Transverse colon (tissue), 4 donors: Measurements from ENCODE around the gene PLEKHM2. TPM values are rescaled to one million over a fixed set of nuclear protein-coding genes. Genes with fewer than 3 reads are reported as not detected.

Experiments used
- DNase-seq: peaks from one replicate; pipeline ENCODE4 v3.0.0-alpha.2; 2019
- H3K27ac ChIP-seq, 4 donors: fragments of 200-600 bp; sonication (generic); 2 replicates each; pipeline ENCODE4 v1.5.1; 2016 to 2018; ENCODE audit warnings: inconsistent platforms in 4 of 4
- H3K27me3 ChIP-seq: fragments of 200-600 bp; sonication (generic); 2 replicates; pipeline ENCODE4 v1.5.1; 2017; ENCODE audit warnings: inconsistent platforms
- H3K36me3 ChIP-seq, 4 donors: fragments of 200-600 bp; sonication (generic); 2 replicates each; pipeline ENCODE4 v1.5.1; 2017 to 2019; ENCODE audit warnings: inconsistent platforms in 4 of 4
- H3K4me1 ChIP-seq, 4 donors: fragments of 200-600 bp; sonication (generic); 2 replicates each; pipeline ENCODE4 v1.5.1; 2017 to 2020; ENCODE audit warnings: inconsistent platforms in 4 of 4
- H3K4me3 ChIP-seq, 4 donors: fragments of 200-600 bp; sonication (generic); 1 replicate in 1 of 4; 2 replicates in 3 of 4; pipeline versions ENCODE4 v1.5.1 to v1.6.1; 2017 to 2019; ENCODE audit warnings: inconsistent platforms in 4 of 4
- H3K9me3 ChIP-seq, 2 donors: fragments of 200-600 bp; sonication (generic); 2 replicates each; pipeline ENCODE4 v1.5.1; 2017 to 2019; ENCODE audit warnings: inconsistent platforms in 2 of 2
- CTCF ChIP-seq, 5 experiments: fragments of 200-600 bp in 3 of 5; fragments of 450-650 bp in 2 of 5; sonication (generic) in 3 of 5; IDR thresholded peaks; 1 replicate in 2 of 5; 2 replicates in 3 of 5; pipeline ENCODE4 v1.5.1; 2016 to 2017; ENCODE audit warnings: antibody characterized with exemption in 5 of 5, inconsistent platforms in 3 of 5, mild to moderate bottlenecking in 2 of 5, moderate library complexity in 1 of 5
- EP300 ChIP-seq: sonication (generic); formaldehyde crosslinking; IDR thresholded peaks from one replicate; pipeline ENCODE4 v1.6.1; 2017; ENCODE audit warnings: antibody characterized with exemption, low read depth
- POLR2A ChIP-seq: fragments of 450-650 bp; IDR thresholded peaks from one replicate; pipeline ENCODE4 v1.6.1; 2016; ENCODE audit warnings: antibody characterized with exemption, mild to moderate bottlenecking, moderate library complexity
- POLR2AphosphoS5 ChIP-seq, 3 donors: sonication (generic); formaldehyde crosslinking; IDR thresholded peaks; one replicate each; pipeline ENCODE4 v1.6.1; 2016; ENCODE audit warnings: antibody characterized with exemption in 3 of 3
- WGBS, 2 donors: methylation state at CpG; one replicate each; pipeline ENCODE4 v1.1.5; 2018; ENCODE audit warnings: low coverage in 1 of 2; 5-methylcytosine and 5-hydroxymethylcytosine counted together
- in situ Hi-C, 4 donors: fragments of 200-750 bp; cut with MboI; loops; one replicate each; pipeline versions ENCODE4 v1.15.0 to v1.15.1; 2017; ENCODE audit warnings: low sequenced_read_pairs in 3 of 4, low pct_ligation_motif_present in 1 of 4, low pct_unique_long_range_greater_than_20kb in 1 of 4
- intact Hi-C: fragments of 100-400 bp; cut with DNase I; formaldehyde crosslinking; loops from one replicate; pipeline ENCODE4 v1.15.1; 2023; ENCODE audit warnings: low total_unique reads
- total RNA-seq, 4 donors: library from RNA; depleted of rRNA; stranded (reverse); fragments of >200 nt; gene quantifications; one replicate each; pipeline ENCODE4 v1.1.0, GENCODE V29; 2016

PLEKHM2 gene
- 10 to 100 TPM; 27.7 to 40.3 (median 33.0) TPM for total RNA-seq

- Histone ChIP-seq H3K9me3 (no peaks in the 10 kb centered on the region), H3K27me3 (no peaks in the 10 kb centered on the region), H3K4me3 (peak within 1 kb of the TSS; percentile 87 to 100 (median 98)), H3K36me3 (no peaks in the 10 kb centered on the region), H3K4me1 (peaks cover 7 to 47% (median 21%) of the 10 kb centered on the region in 4 donors), H3K27ac (peak within 1 kb of the TSS; percentile 89 to 99 (median 94))
- DNase-seq: peak; percentile 50
- in situ Hi-C loops: no loop called here
- TF ChIP-seq CTCF (IDR thresholded peaks at IDR 0.05) (no peak), POLR2AphosphoS5 (IDR thresholded peaks at IDR 0.05) (peak in 2 of 3 donors; percentile 14 to 35)
- intact Hi-C loops: loop anchor here (2.0 kb wide), 1 partner anchor 59 kb away; the partner anchor contains the start of gene TMEM82
- 2% methylated on average over 52 of the region's 52 CpGs; no CpG with 5 or more reads in 1 of the 2 donors for WGBS, 2 donors
Observed at GRCh38 chr1:15684042-15684461, at the start of gene PLEKHM2. Gene PLEKHM2 (plus strand): TSS chr1:15684320. CDS start chr1:15684559, 239 bp downstream.

DNA sequence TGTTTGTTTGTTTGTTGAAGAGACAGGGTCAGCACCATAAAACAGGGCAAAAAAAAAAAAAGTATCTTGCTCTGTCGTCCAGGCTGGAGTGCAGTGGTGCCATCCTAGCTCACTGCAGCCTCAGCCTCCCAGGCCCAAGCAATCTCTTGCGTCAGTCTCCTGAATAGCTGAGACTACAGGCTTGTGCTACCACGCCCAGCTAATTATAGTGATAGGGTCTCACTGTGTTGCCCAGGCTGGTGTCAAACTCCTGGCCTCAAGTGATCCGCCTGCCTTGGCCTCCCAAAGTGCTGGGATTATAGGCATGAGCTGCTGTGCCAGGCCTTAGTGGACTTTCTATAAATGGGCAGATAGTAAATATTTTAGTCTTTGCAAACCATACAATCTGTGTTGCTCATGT is 47.7 kb upstream of the PLEKHM2 start:
- in situ Hi-C loops: no loop called here
- intact Hi-C loops: no loop called here
- TF ChIP-seq POLR2A (no peak), EP300 (no peak), CTCF (IDR thresholded peaks at IDR 0.05) (no peak), POLR2AphosphoS5 (IDR thresholded peaks at IDR 0.05) (no peak)
- Histone ChIP-seq H3K27me3 (no peaks in the 10 kb centered on the region), H3K27ac (no peak overlapping the region), H3K9me3 (no peaks in the 10 kb centered on the region), H3K4me3 (no peak overlapping the region), H3K4me1 (no peaks in the 10 kb centered on the region), H3K36me3 (peaks cover 2 to 83% (median 34%) of the 10 kb centered on the region in 4 donors)
- 90 to 94% methylated on average over 2 to 4 of the region's 4 CpGs for WGBS, 2 donors
- no peak for DNase-seq

GRCh38 chr1:15637826-15638225 is 46.3 kb upstream of the PLEKHM2 start:
- Histone ChIP-seq H3K36me3 (peaks cover 2 to 73% (median 30%) of the 10 kb centered on the region in 4 donors), H3K9me3 (no peaks in the 10 kb centered on the region), H3K27me3 (no peaks in the 10 kb centered on the region), H3K4me1 (no peaks in the 10 kb centered on the region), H3K27ac (no peak overlapping the region), H3K4me3 (no peak overlapping the region)
- 81 to 93% methylated on average over 3 to 4 of the region's 4 CpGs for WGBS, 2 donors
- DNase-seq: no peak
- no peak for TF ChIP-seq POLR2A
- no peak for TF ChIP-seq POLR2AphosphoS5 (IDR thresholded peaks at IDR 0.05)
- TF ChIP-seq CTCF (IDR thresholded peaks at IDR 0.05): no peak
- no peak for TF ChIP-seq EP300
- intact Hi-C loops: no loop called here
- in situ Hi-C loops: no loop called here

DNA sequence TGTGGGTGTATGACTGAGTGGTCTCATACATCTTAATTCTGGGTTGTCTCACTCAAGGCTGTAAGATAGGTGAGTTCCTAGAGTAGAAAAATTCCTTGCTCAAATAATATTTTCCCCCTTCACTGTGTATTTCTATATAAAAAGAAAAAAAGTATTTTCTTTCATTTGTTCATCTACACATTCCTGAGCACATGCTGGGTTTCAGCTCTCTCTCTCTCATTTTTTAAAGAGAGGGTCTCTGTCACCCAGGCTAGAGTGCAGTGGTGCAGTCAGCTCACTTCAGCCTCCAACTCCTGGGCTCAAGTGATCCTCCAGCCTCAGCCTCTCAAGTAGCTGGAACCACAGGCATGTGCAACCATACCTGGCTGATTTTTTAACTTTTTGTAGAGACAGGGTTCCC is 44.9 kb upstream of the PLEKHM2 start:
- no peaks in the 10 kb centered on the region for H3K9me3 ChIP-seq
- H3K4me1 ChIP-seq: no peaks in the 10 kb centered on the region
- H3K27ac ChIP-seq: no peak overlapping the region
- no peak overlapping the region for H3K4me3 ChIP-seq
- in situ Hi-C loops (no loop called here), intact Hi-C loops (no loop called here)
- H3K36me3 ChIP-seq: peaks cover 2 to 66% (median 25%) of the 10 kb centered on the region in 4 donors
- TF ChIP-seq POLR2A (no peak), CTCF (IDR thresholded peaks at IDR 0.05) (no peak)
- DNase-seq: no peak
- no peaks in the 10 kb centered on the region for H3K27me3 ChIP-seq
